Measurements from ENCODE around the gene SYNGR3.
A peak's percentile ranks its signal among the peaks of the same experiment; 100 is the strongest.
"Not testable (repeated sequence)": the region's sequence is repeated elsewhere in the genome, so short reads cannot be mapped to it uniquely, and the experiment has no call there.

The SYNGR3 gene

DNA sequence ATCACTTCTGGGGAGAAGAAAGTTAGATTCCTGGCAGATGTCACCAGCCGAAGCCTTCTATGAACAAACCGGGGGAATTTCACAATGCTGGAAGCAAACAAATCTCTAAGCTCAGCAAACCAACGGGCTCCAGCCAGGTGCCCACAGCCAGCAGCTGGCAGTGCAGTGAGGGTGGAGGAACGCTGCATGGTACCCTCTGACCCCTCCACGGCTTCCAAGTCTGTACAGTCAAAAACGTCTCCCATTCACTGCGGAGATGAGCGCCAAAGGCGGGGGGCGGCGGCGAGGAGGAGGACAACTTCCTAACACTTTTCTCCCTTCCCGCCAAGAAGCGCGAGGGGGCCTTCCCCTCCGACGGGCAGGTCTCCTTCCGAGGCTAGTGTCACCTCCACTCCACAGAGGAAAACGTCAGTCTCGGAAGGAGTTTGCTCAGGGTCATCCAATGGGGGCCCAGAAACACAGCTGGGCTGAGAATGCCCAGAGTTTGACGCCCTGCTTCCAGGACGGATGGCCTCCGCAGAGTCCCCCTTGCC lies 18.9 kb downstream of the SYNGR3 start:
- no peak for DNase-seq (ENCODE audit: low read depth in 2 of 2)

DNA sequence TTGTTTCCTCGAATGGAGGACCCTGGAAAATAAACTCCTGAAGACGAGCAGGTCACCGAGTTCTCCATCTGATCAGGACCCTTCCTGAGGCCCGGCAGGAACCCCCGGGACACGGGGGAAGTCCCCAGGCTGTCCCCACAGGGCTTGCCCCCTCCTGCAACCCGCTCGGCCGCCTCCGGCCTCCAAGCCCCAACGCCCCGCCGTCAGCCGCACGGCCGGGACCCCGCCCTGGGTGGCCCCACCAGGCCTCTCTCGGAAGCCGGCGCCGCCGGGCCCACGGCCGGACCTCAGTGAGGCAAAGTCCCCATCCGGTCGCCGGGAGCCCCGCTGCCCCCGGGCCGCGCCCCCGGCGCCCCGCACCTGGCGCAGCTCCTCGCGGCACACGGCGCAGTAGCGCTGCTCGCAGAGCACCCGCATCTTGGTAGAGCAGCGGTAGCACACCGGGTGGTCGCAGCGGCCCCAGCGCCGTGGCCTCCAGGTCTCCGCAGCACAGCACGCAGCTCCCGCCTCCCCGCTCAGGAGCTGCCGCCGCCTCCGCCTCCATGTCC lies 19.5 kb downstream of the SYNGR3 start:
- no peak for DNase-seq (ENCODE audit: low read depth in 2 of 2)

DNA sequence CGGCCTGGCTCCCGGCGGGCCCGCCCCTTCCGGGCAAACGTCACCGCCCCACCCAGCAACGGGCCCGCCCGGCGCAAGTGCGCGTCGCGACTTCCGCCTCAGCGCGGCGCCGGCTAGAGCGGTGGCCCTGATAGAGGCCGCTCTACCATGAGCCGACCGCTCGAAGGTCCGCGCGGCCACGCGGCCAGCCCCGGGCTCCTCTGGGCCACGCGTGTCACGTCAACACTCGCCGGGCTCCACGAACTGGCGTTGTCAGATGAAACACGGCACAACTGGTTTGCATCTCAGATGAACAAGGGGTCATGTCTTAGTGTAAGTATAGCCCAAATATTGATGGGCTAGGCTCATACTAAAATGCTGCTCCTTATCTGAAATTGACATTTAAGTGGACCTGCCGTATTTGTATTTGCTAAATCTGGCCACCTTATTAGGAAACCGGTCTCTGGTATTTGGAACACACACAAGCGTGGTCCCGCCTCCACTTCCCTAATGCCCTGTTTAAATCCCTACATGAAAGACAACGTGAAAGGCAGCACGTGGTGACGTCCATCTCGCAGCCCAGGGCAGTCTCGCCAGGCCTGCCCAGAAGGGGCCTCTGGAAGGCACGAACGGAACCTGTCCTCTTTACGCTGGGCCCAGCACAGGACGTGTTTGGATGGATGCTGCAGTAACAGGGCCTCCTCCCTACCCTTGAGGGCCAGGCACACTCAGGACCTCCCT lies 20.2 kb downstream of the SYNGR3 start, which contains the start of gene ZNF598:
Gene ZNF598, minus strand, starts transcription at position 31 of the 720 bp plus-strand sequence.
- DNase-seq (ENCODE audit: low read depth in 2 of 2) = peak; percentile 66 to 68

DNA sequence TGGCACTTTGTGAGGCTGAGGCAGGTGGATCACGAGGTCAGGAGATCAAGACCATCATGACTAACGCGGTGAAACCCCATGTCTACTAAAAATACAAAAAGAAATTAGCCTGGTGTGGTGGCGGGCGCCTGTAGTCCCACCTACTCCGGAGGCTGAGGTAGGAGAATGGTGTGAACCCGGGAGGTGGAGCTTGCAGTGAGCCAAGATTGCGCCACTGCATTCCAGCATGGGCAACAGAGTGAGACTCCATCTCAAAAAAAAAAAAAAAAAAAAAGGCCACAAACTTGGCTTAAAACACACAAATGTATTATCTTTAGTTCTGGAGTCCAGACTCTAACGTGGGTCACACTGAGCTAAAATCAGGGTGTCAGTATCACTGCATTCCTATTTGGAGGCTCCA lies 22.0 kb downstream of the SYNGR3 start:
- not testable (repeated sequence) for DNase-seq (ENCODE audit: low read depth in 2 of 2)

DNA sequence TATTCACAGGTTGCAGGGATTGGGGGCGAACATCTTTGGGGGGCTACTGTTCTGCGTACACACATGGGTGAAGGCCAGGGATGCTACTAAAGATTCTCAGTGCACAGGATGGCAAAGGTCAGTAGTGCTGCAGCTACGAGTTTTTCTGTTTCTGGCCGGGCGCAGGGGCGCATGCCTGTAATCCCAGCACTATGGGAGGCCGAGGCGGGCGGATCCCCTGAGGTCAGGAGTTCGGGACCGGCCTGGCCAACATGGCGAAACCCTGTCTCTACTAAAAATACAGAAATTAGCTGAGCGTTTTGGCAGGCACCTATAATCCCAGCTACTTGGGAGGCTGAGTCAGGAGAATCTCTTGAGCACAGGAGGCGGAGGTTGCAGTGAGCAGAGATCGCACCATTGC lies 23.8 kb downstream of the SYNGR3 start:
- no peak for DNase-seq (ENCODE audit: low read depth in 2 of 2)

DNA sequence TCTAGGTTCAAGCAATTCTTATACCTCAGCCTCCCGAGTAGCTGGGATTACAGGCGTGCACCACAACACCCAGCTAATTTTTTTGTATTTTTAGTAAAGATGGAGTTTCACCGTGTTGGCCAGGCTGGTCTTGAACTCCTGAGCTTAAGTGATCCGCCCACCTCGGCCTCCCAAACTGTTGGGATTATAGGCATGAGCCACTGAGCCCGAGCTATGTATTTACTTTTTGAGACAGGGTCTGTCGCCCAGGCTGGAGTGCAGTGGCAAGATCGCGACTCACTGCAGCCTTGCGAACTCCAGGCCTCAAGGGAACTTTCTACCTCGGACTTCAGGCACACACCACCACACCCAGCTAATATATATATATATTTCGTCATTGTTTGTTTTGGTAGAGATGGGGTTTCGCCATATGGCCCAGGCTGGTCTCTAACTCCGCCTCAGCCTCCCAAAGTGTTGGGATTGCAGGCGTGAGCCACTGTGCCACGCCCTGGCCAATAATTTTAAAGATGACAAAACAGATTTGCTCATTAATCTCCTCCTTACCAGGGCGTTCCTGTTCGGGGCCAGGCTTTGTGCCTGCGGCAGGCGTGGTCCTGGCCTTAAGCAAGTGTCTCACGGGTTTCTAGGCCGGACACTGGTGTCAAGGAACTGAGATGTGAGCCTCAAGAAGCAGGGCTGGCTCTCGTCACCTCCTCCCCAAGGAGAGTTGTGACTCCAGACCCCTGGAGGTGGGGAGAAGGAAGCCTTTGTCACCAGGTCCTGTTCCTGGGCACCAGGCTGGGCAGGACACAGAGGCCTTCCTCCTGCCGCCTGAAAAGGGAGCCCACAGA lies 25.6 kb downstream of the SYNGR3 start:
- DNase-seq (ENCODE audit: low read depth in 2 of 2) = no peak

DNA sequence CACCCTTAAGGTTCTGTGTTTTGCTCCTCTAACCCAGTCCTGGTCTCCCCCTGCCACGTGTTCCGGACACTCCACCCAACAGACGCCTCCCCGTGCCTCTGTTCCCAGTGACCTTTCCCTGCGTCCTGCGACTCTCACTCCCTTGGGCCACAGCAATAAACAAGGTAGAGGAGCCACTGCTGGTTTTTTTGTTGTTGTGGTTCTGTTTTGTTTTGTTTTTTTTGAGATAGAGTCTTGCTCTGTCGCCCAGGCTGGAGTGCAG lies 26.1 kb downstream of the SYNGR3 start:
- DNase-seq (ENCODE audit: low read depth in 2 of 2) = no peak

DNA sequence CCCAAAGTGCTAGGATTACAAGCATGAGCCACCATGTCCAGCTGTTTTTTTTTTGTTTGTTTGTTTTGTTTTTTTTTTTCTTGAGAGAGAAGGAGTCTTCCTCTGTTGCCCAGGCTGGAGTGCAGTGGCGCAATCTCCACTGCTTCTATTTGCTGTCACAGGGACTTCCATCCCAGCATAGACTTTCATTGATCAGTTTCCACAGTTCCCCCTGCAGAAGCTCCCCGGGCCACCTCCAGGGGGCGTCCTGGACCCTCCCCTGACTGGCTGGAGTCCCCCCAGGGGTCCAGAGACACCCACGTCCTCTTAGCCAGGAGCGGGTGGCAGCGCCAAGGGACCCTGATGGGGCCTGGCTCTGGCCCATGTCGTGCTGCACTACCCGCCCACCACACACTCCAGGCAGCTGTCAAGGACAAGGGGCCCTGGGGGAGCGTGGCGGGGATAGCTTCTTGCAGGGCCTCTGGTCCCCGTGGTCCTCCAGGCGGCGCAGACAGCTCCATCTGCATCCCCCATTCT lies 26.7 kb downstream of the SYNGR3 start:
- DNase-seq (ENCODE audit: low read depth in 2 of 2) = no peak

DNA sequence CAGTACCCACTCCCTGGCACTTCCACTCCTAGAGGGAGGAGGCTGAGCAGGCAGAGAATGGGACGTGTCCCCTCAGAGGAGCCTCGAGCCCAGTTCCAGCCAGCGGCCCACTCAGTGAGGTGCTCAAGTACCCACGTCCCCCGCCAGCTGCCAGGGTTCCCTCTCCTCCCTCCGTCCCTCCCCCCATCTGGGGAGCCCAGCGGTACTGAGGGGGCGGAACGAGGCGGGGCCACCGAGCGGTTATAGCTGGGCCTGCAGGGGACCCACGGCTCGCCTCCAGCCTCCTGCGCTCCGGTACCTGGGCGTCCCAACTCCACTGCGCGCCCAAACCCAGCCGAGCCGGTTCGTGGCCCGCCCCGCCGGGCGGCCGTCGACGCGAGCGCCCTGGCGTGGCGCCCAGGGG lies 29.7 kb downstream of the SYNGR3 start, which contains the start of gene NPW:
Gene NPW, plus strand, starts transcription at position 268 of the 403 bp plus-strand sequence.
- no peak for DNase-seq (ENCODE audit: low read depth in 2 of 2)

DNA sequence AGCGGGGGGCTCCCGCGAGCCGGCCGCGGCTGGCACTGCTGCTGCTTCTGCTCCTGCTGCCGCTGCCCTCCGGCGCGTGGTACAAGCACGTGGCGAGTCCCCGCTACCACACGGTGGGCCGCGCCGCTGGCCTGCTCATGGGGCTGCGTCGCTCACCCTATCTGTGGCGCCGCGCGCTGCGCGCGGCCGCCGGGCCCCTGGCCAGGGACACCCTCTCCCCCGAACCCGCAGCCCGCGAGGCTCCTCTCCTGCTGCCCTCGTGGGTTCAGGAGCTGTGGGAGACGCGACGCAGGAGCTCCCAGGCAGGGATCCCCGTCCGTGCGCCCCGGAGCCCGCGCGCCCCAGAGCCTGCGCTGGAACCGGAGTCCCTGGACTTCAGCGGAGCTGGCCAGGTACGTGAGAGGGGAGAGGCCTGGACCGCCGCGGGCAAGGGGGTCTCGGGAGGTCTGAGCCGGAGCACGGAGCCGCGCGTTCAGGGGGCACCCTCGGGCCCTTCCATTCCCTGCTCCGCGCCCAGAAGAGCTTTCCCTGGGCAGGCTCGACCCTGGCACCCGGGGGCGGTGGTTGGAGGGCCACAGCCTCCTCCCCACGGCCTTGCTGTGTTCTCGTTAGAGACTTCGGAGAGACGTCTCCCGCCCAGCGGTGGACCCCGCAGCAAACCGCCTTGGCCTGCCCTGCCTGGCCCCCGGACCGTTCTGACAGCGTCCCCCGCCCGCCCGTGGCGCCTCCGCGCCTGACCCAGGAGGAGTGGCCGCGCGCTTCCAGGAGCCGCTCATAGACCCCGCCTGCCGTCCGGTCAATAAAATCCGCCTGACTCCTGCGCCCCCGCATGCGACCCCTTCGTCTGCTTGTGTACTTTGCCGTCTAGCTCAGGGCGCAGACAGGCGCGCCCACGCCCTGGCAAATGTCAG lies 30.4 kb downstream of the SYNGR3 start:
- no peak for DNase-seq (ENCODE audit: low read depth in 2 of 2)

DNA sequence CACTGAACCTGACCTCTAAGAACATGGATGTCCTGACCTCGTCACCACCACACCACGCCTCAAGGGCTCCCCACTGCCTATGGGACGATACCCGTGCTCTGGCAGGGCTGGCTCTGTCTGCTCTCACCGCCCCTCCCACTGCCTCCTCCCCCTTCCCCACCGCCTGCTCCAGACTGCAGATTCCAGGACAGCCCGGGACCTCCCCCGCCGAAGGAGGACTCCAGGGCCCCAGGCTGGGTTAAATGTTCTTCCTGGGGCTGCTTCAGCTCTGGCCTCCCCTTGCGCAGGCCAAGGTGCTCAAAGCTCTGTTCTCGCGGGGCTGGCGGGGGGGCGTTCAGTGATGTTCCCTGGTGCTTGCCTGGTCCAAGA lies 32.9 kb downstream of the SYNGR3 start:
- no peak for DNase-seq (ENCODE audit: low read depth in 2 of 2)

DNA sequence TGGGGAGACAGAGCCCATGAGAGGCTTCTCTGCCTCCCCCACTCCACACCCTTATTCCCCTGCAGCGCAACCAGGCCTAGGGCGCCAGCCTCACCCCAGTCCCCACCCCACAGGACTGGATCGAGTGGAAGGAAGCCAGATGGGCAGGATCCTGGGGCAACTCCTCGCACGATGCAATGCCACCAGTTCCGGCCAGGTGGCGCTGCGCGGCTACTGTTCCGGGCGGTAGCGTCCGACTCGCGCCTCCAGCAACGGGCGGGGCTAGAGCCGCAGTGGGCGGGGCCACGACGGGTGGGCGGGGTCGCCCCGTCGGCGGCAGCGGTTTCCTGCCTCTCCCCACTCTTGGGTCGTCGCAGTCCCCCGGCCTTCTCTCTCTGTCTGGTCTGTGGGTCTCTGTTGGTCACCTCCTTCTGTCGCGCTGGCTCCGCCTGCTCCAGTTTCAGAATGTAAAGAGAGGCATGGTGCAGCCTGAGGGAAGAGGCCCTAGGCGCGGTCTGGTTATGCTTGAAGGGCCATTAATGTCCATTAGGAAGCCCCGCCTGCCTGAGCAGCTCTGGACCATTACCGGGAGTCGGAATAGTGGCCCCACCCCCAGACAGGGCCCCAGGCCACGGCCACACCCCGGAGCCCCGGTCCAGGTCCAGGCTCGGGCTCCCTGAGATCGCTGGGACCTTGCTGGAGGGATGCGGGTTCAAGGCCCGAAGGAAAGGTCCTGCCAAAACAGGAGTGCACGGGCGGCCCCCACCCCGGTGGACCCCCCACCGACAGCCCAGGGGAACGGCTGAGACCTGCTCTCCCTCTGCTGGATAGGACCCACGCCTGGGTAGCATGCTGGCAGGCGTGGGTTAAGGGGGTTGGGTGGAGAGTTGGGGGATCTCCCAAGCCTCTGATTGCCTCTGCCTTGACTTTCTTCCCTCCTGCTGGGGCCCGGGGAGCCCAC lies 33.6 kb downstream of the SYNGR3 start:
- DNase-seq (ENCODE audit: low read depth in 2 of 2) = no peak

DNA sequence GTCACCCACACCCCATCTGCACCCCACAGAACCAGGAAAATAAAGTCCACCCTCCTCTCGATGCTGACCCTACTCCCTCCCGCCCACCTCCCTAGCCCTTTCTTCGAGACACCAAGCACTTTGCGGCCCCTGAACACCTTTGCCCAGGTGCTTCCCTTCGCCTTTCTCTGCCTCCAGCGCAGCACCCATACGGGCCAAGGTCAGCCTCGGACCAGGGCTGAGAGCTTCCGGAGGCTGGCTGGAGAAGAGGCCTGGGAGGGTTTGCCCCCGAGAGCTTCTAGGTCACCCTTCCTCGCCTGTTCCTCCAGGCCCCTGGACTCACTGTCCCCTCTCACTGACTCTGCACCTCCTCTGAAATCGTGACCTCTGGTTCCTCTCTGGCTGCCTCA lies 34.3 kb downstream of the SYNGR3 start:
- no peak for DNase-seq (ENCODE audit: low read depth in 2 of 2)

DNA sequence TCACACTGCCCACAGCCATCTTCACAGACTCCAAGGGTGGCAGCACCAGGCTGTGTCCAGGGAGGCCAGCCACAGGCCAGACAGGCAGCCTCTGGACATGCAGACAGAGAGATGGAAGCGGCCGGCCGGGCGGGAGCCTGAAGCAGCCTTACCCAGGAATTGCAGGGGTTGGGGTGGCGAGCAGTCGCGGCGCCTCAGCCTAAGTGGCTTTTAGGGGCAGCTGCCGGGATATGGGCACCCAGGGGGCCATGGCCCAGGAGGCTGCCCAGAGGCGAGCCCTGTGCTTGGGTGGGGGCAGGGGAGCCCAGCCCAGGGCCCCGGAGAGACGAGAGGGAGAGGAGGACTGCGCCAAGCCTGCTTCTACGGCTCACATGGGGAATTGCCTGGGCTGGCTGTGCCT lies 35.5 kb downstream of the SYNGR3 start:
- DNase-seq (ENCODE audit: low read depth in 2 of 2) = no peak

DNA sequence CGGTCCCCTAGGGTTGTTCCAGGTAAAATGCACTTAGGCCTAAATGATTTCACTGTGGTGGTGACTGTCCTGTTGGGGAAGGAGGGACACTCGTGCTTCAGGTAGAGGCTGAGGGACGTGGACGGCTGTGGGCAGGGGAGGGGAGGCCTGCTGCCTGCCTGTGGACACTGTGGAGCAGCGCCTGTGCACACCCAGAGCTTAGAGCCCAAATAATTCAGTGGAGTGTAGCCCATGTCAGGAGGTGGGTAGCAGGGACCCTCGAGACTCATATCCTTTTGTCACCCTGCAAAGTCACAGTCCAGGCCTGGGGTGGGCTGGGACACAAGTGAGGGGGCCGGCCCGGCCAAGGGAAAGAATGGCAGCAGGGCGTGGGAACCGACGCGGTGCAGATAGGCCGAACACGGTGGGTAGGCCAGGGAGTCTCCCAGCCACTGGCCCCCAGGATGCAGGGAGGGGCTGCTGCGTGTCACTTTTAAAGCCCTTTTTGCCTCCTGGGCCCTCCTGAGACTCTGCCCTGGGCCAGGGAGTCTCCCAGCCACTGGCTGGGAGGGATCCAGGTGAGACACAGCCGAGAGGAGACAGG lies 36.2 kb downstream of the SYNGR3 start:
- no peak for DNase-seq (ENCODE audit: low read depth in 2 of 2)

DNA sequence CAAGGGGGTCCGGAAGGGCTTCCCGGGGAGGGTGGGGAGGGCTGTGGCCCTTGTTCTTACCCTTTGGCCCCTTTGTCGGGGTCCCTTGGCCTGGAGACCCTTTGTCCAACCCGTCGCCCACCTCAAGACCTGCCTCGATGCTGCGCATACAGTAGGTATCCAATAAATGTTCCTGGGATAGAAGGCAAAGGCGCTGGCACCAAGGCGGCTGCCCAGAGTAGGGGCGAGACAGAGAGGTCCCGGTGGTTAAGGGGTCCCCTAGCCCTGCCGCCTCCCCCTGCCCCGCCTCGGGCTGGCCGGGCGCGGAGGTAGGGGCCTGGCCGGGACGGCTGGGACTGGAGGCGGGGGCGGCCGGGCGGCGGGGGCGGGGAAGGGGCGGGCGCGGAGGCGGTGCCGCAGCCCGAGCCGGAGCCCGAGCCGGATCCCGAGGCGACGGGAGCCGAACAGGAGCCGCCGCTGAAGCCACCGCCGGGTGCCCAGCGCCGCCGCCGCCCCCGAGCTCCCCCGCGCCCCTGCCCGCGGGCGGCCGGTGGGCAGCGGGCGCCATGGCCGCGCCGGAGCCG lies 36.8 kb downstream of the SYNGR3 start, which contains the start of gene NHERF2:
Gene NHERF2, plus strand, starts transcription at position 442 of the 563 bp plus-strand sequence. Its CDS starts 104 bp downstream, at position 546.
- DNase-seq (ENCODE audit: low read depth in 2 of 2) = no peak

DNA sequence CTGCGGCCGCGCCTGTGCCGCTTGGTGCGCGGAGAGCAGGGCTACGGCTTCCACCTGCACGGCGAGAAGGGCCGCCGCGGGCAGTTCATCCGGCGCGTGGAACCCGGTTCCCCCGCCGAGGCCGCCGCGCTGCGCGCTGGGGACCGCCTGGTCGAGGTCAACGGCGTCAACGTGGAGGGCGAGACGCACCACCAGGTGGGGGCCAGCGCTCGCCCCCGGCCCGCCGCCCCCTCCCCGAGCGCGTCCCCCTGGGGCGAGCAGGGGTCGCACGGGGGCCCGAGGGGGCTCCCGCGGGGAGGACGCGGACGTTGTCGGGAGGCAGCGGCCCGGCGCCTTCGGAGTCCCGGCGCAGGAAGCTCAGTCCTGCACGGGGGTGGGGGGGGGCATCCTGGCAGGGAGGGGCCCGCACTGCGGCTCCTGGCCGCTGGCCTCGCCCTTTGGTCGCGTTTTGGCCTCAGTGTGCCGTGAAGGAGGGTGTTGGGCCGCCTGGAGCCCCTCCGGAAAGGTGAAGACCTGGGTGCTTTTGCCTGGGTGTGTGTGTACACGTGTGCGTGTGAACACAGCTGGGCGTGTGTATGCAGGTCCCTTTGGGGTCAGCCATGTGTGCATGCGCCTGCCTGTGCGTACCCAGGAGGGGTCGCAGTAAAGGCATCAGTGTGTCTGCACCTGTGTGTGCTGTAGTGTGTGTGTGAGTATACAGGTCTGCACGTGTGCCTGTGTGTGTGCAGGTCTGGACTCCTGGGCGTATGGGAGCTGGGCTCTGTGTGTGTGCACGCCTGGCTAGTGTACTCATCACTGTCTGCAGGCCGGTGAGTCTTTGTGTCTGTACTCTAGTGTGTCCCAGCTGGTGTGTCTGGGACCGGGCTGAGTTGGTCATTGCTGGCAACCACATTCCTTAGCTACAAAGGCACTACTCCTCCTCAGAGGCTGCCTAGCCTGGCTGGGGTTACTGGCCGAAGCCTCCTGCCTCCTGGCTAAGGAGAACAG lies 37.5 kb downstream of the SYNGR3 start:
- DNase-seq (ENCODE audit: low read depth in 2 of 2) = no peak

DNA sequence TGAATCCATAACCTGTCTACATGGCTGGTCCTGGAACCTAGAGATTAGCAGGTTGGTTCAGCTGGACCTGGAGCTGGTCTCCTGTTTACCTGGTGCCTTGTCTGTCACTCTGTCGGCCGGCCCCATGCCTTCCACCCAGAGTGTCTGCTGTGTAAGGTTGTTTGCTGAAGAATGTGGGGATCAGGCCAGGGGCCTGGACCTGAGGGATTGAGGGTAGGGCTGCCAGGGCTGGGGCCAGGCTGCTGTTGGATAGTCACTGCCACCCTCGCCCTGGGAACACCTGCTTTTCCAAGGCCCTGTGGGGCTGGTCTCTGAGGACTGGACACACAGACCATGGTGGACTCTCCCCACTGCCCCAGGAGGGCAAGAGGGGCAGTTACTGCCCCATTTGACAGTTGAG lies 38.4 kb downstream of the SYNGR3 start:
- DNase-seq (ENCODE audit: low read depth in 2 of 2) = no peak
